HCT116 (cell line): ENCODE data around the gene ABHD1.

ENCODE experiments used
- ATF3 ChIP-seq: IDR thresholded peaks from 2 replicates; pipeline ENCODE4 v1.6.1; 2012
- CEBPB ChIP-seq: IDR thresholded peaks from 2 replicates; pipeline ENCODE4 v1.6.1; 2012; ENCODE audit warnings: low read depth
- CTCF ChIP-seq, 3 experiments: fragments of 200-600 bp in 1 of 3; sonication (generic) in 1 of 3; IDR thresholded peaks in 2 of 3; conservative IDR thresholded peaks in 1 of 3; 2 replicates each; pipeline ENCODE4 v1.5.1; 2012 to 2017; ENCODE audit warnings: low read depth in 2 of 3, low read length in 2 of 3, antibody characterized with exemption in 1 of 3, borderline replicate concordance in 1 of 3, control low read depth in 1 of 3, mild to moderate bottlenecking in 1 of 3, mixed read lengths in 1 of 3, mixed run types in 1 of 3, moderate library complexity in 1 of 3; ENCODE audit not compliant: insufficient read depth in 1 of 3
- EZH2 ChIP-seq: fragments of 200-600 bp; sonication (generic); IDR thresholded peaks from 2 replicates; pipeline ENCODE4 v1.6.1; 2017; ENCODE audit warnings: antibody characterized with exemption, mixed run types
- EZH2phosphoT487 ChIP-seq: fragments of 200-600 bp; IDR thresholded peaks from 2 replicates; pipeline ENCODE4 v1.6.1; 2018; ENCODE audit warnings: antibody characterized with exemption, borderline replicate concordance
- POLR2A ChIP-seq: IDR thresholded peaks from 2 replicates; pipeline ENCODE4 v1.7.0; 2011; ENCODE audit warnings: borderline replicate concordance; ENCODE audit not compliant: insufficient read depth, insufficient read length; ENCODE audit errors: extremely low read depth
- POLR2AphosphoS5 ChIP-seq: IDR thresholded peaks from 2 replicates; pipeline ENCODE4 v1.6.1; 2011; ENCODE audit warnings: mild to moderate bottlenecking, low read depth, low read length, moderate library complexity
- RAD21 ChIP-seq: IDR thresholded peaks from 2 replicates; pipeline ENCODE4 v1.6.1; 2012; ENCODE audit warnings: low read depth, mild to moderate bottlenecking
- SIN3A ChIP-seq: IDR thresholded peaks from 2 replicates; pipeline ENCODE4 v1.6.1; 2012; ENCODE audit warnings: low read depth
- SRF ChIP-seq: IDR thresholded peaks from 2 replicates; pipeline ENCODE4 v1.6.1; 2012; ENCODE audit warnings: low read depth
- ZNF274 ChIP-seq: fragments of 200-500 bp; sonication (Bioruptor generic); IDR thresholded peaks from 2 replicates; pipeline ENCODE4 v1.6.1; 2014; ENCODE audit warnings: mild to moderate bottlenecking, low read depth, low read length, inconsistent platforms
- TF ChIP-seq, protein P1 (sequence below): IDR thresholded peaks from 2 replicates; pipeline ENCODE4 v1.6.1; 2012

DNA sequence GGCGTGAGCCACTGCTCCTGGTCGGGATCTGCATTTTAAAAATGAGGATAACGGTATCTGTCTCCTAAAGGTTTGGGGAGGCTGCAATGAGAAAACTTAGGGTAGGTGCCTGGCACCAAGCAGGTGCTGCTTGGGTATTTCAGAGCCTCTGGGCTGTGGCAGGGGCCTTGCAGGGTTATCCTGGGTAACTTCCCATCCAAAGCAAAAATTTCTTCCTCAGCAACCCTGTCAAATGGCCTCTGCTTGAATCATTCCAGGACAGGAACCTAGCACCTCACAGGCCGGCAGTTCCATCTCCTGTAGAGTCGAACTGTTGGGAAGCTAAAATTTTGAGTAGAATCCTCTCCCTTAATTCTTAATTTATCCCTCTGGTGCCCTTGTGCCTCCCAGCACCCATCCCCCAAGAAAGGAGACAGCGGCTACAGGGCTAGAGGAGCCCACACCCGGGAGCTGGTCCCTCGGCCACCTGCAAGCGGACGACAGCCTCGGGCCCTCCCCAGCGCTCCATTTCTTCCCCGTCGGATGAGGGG is 5.6 kb upstream of the ABHD1 start:
- TF ChIP-seq ZNF274 (no peak), CTCF (IDR thresholded peaks at IDR 0.05 in 2 of 3, conservative IDR thresholded peaks at IDR 0.05 in 1 of 3; ENCODE audit: borderline replicate concordance in 1 of 3, insufficient read depth in 1 of 3, low read depth in 2 of 3, low read length in 2 of 3) (no peak), POLR2A (no peak), EZH2 (no peak), POLR2AphosphoS5 (no peak), SRF (no peak), EZH2phosphoT487 (no peak), ATF3 (no peak), RAD21 (no peak), CEBPB (no peak), SIN3A (no peak)
- TF ChIP-seq, protein P1, sequence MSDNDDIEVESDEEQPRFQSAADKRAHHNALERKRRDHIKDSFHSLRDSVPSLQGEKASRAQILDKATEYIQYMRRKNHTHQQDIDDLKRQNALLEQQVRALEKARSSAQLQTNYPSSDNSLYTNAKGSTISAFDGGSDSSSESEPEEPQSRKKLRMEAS = no peak
